K562 (cell line): ENCODE results near the gene APBA2. TPM values are rescaled to one million over a fixed set of nuclear protein-coding genes. Genes with fewer than 3 reads are reported as not detected.

Experiments used
- ATAC-seq: fragments of 200-7000 bp; cut with Tn5 transposase; 3 replicates; pipeline ENCODE4 v1.9.1; 2020; ENCODE audit warnings: moderate library complexity
- BruUV-seq: library from RNA; stranded (reverse); fragments of 400-500 nt; replicated peaks from 2 replicates; lab custom pipeline; 2021; lab: Mats Ljungman, UMichigan
- CTCF ChIA-PET: fragments of 300-600 bp; formaldehyde crosslinking; extraction: SDS; loops from one replicate; lab custom pipeline; 2021; ENCODE audit warnings: low intra/inter-chr PET ratio; lab: Yijun Ruan, JAX
- POLR2A ChIA-PET: fragments of 300-600, 350-650 bp; sonication (Branson Sonifier 250); formaldehyde crosslinking; extraction: SDS; loops from one replicate; lab custom pipeline; 2021; ENCODE audit warnings: antibody characterized with exemption, inconsistent platforms; lab: Yijun Ruan, JAX
- DNase-seq, 4 experiments: peaks; one replicate each; pipeline versions ENCODE4 v3.0.0 to v3.0.0-alpha.2; 2011 to 2018; ENCODE audit warnings: low spot score in 3 of 4, mixed read lengths in 3 of 4; ENCODE audit errors: extremely low read depth in 1 of 4
- FAIRE-seq: peaks from 2 replicates; lab custom pipeline; 2011; peaks lifted over from hg19 to GRCh38; lab: Jason Lieb, UNC
- H2AFZ ChIP-seq: 2 replicates; pipeline ENCODE4 v1.6.0; 2011; ENCODE audit warnings: low read depth, low read length, control low read depth, inconsistent platforms
- H3K27ac ChIP-seq: fragments of 200-600 bp; 3 replicates; pipeline ENCODE4 v1.8.0; 2011; ENCODE audit warnings: low read depth, mild to moderate bottlenecking, control low read depth, inconsistent platforms, low read length, moderate library complexity, mixed read lengths; ENCODE audit errors: extremely low read depth
- H3K27me3 ChIP-seq, 2 experiments: fragments of 300-600 bp in 1 of 2; 2 replicates in 1 of 2; 3 replicates in 1 of 2; pipeline versions ENCODE4 v1.6.0 to v1.8.0; 2011; ENCODE audit warnings: inconsistent platforms in 2 of 2, low read length in 2 of 2, mild to moderate bottlenecking in 1 of 2, mixed read lengths in 1 of 2, moderate library complexity in 1 of 2; ENCODE audit not compliant: control insufficient read depth in 2 of 2, insufficient read depth in 2 of 2
- H3K36me3 ChIP-seq: fragments of 300-600 bp; 3 replicates; pipeline ENCODE4 v1.8.0; 2011; ENCODE audit warnings: mild to moderate bottlenecking, low read length, inconsistent platforms; ENCODE audit not compliant: control insufficient read depth, insufficient read depth
- H3K4me1 ChIP-seq, 2 experiments: fragments of 200-600 bp in 1 of 2; replicated peaks in 1 of 2; 2 replicates in 1 of 2; 3 replicates in 1 of 2; pipeline versions ENCODE4 v1.5.1 to v1.8.0; 2011; ENCODE audit warnings: inconsistent platforms in 2 of 2, low read length in 2 of 2, mild to moderate bottlenecking in 1 of 2, mixed read lengths in 1 of 2, moderate library complexity in 1 of 2; ENCODE audit not compliant: control insufficient read depth in 2 of 2, insufficient read depth in 2 of 2
- H3K4me2 ChIP-seq: 2 replicates; pipeline ENCODE4 v1.6.1; 2011; ENCODE audit warnings: low read length, control low read depth, inconsistent platforms, mixed read lengths; ENCODE audit not compliant: insufficient read depth
- H3K4me3 ChIP-seq: fragments of 200-600 bp; sonication (generic), shearing (Covaris generic); 2 replicates; pipeline ENCODE4 v1.5.1; 2016; ENCODE audit warnings: control low read depth, inconsistent platforms
- H3K79me2 ChIP-seq: fragments of 200-600 bp; 3 replicates; pipeline ENCODE4 v1.8.0; 2011; ENCODE audit warnings: low read length, inconsistent platforms; ENCODE audit not compliant: control insufficient read depth, insufficient read depth
- H3K9ac ChIP-seq, 2 experiments: 2 replicates each; pipeline versions ENCODE4 v1.6.0 to v1.6.1; 2011; ENCODE audit warnings: low read depth in 2 of 2, low read length in 2 of 2, control low read depth in 1 of 2, inconsistent platforms in 1 of 2, mild to moderate bottlenecking in 1 of 2, mixed read lengths in 1 of 2; ENCODE audit not compliant: insufficient read depth in 1 of 2
- H3K9me1 ChIP-seq: one replicate; pipeline ENCODE4 v1.6.0; 2011; ENCODE audit warnings: inconsistent platforms, mild to moderate bottlenecking, low read length, moderate library complexity; ENCODE audit not compliant: control insufficient read depth, insufficient read depth
- H3K9me3 ChIP-seq: replicated peaks from 2 replicates; pipeline ENCODE4 v1.5.1; 2011; ENCODE audit warnings: low read depth, low read length, inconsistent platforms; ENCODE audit not compliant: control insufficient read depth, insufficient read depth
- H4K20me1 ChIP-seq: replicated peaks from 2 replicates; pipeline ENCODE4 v1.6.1; 2011; ENCODE audit warnings: low read length, inconsistent platforms, mixed read lengths; ENCODE audit not compliant: control insufficient read depth, insufficient read depth
- SREBF1 ChIP-seq: fragments of 150-350 bp; IDR thresholded peaks from 2 replicates; pipeline ENCODE4 v1.6.1; 2014; ENCODE audit warnings: antibody characterized with exemption, low read depth, low read length, borderline replicate concordance
- ZNF263 ChIP-seq: sonication (generic); formaldehyde crosslinking; IDR thresholded peaks from 2 replicates; pipeline ENCODE4 v1.8.0; 2022; ENCODE audit warnings: mild to moderate bottlenecking, missing genetic modification reagents, borderline replicate concordance
- WGBS: fragments of 100-300 bp; shearing (Covaris generic); methylation state at CpG from one replicate; pipeline ENCODE4 v1.1.6; 2016; ENCODE audit warnings: low coverage, mixed read lengths; ENCODE audit not compliant: insufficient coverage; ENCODE audit errors: missing lambda C conversion rate; 5-methylcytosine and 5-hydroxymethylcytosine counted together
- in situ Hi-C: fragments of 300-500 bp; cut with MboI; formaldehyde crosslinking; loops from 4 replicates; pipeline ENCODE4 v1.15.0; 2018; ENCODE audit warnings: inconsistent platforms, mixed read lengths
- intact Hi-C: fragments of 100-400 bp; cut with micrococcal nuclease; formaldehyde crosslinking; loops from 2 replicates; pipeline ENCODE4 v1.14.2; 2022
- polyA plus RNA-seq, 8 experiments: library from polyadenylated mRNA; depleted of rRNA in 4 of 8; stranded (reverse) in 5 of 8; unstranded in 3 of 8; fragments of >200 nt; fragmentation: Nextera tagmentation in 2 of 8; fragmentation: Illumina TruSeq in 1 of 8; extraction: Ambion mirVana in 2 of 8; extraction: Trizol in 1 of 8; gene quantifications; 2 replicates each; pipeline versions ENCODE4 v1.2.1 to v1.2.3, GENCODE V29; 2011 to 2014; ENCODE audit warnings: inconsistent platforms in 1 of 8, missing spikeins in 1 of 8
- total RNA-seq, 7 experiments: library from RNA; depleted of rRNA in 6 of 7; stranded (reverse); fragments of >200 nt in 6 of 7; fragmentation: Illumina TruSeq in 2 of 7; extraction: Trizol in 2 of 7; gene quantifications; 2 replicates each; pipeline versions ENCODE4 v1.2.1 to v1.2.3, GENCODE V29; 2011 to 2021; ENCODE audit warnings: low replicate concordance in 1 of 7
- TF ChIP-seq, protein P1 (sequence below), 2 experiments: fragments of 450-650 bp in 1 of 2; sonication (generic) in 1 of 2; formaldehyde crosslinking in 1 of 2; IDR thresholded peaks in 1 of 2; conservative IDR thresholded peaks in 1 of 2; 2 replicates each; pipeline versions ENCODE4 v1.6.1 to v1.8.1; 2016 to 2023; ENCODE audit warnings: mild to moderate bottlenecking in 2 of 2, moderate library complexity in 2 of 2, inconsistent platforms in 1 of 2, missing genetic modification reagents in 1 of 2

Gene APBA2
- total and polyA plus RNA-seq, 9 of the 15 experiments (the other 6 are each of a cell fraction or from before 2014, with no cell fraction given) = 0.24 to 40.9 (median 25.2) TPM

DNA sequence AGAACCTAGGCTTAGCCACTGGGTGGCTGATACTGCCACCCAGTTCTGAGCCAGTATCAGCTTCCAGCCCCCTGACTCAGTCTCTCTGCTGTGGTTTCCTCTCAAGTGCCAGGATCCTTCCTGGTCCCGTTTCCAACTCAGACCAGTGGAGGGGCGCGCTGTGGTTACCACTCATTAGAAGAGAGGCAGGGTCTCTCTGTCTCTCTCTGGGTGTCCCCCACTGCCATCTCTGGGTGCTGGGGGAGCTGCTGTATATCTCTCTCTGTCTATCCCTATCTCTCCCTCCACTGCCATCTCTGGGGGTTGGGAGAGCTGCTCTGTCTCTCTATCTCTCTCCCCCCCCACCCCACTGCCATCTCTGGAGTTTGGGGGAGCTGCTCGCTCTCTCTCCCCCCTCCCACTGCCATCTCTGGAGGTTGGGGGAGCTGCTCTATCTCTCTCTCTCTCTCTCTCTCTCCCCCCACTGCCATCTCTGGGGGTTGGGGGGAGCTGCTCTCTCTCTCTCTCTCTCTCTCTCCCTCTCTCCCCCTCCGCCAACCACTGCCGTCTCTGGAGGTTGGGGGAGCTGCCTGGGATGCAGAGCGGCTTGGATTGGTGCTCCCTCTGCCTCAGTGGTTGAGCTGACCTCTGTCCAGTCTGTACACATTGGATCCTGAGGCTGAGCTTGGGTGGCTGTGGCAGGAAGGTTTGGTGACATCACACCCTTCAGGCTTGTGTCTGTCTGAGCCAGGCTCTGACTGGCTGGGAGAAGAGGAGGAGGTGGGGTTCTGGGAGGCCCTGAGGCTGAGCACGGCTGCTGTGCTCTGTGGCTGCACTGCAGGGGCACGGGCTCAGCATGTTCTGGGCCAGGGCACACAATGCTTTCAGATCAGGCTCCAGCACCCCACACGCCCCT lies 98.9 kb downstream of the APBA2 start:
- FAIRE-seq (no peak), DNase-seq (peak in 1 of 4 experiments; percentile 36), ATAC-seq (peak; percentile 78)
- H3K9me1 ChIP-seq = no peaks in the 10 kb centered on the region
- H3K4me2 ChIP-seq = no peak overlapping the region
- TF ChIP-seq, protein P1, sequence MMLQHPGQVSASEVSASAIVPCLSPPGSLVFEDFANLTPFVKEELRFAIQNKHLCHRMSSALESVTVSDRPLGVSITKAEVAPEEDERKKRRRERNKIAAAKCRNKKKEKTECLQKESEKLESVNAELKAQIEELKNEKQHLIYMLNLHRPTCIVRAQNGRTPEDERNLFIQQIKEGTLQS (IDR thresholded peaks at IDR 0.05) = peak; percentile 18; the same call in 1 of the 2 replicates
- TF ChIP-seq, protein P1 (CRISPR knock-in tag; conservative IDR thresholded peaks at IDR 0.05) = no peak
- no peak for TF ChIP-seq SREBF1
- 0 out of 2 replicates have a peak, but pooled peaks have one; percentile 21 for TF ChIP-seq ZNF263 (CRISPR knock-in tag)
- H3K9me3 ChIP-seq = no peaks in the 10 kb centered on the region
- 58% methylated on average over 7 of the region's 10 CpGs for WGBS
- no peaks in the 10 kb centered on the region for H3K27me3 ChIP-seq
- peaks cover 5 to 19% of the 10 kb centered on the region in 2 experiments; a peak in 3 of 5 replicates for H3K4me1 ChIP-seq
- in situ Hi-C loops = no loop called here
- ChIA-PET CTCF (no interaction called here), POLR2A (interaction anchor here (1.2 to 1.3 kb wide), 2 partner anchors 17 to 59 kb away, joined by 3 read pairs; no protein-coding TSS in a partner anchor)
- no peaks in the 10 kb centered on the region for H3K36me3 ChIP-seq
- H3K4me3 ChIP-seq = no peak overlapping the region
- intact Hi-C loops = no loop called here
- 0 out of 3 replicates have a peak, but pooled peaks cover 4% of the 10 kb centered on the region for H3K79me2 ChIP-seq
- no TSS peak for BruUV-seq
- peak overlapping the region in 1 of 2 experiments; percentile 50; a peak in 1 of 4 replicates for H3K9ac ChIP-seq
- no peak overlapping the region for H3K27ac ChIP-seq
- no peak overlapping the region for H2AFZ ChIP-seq
- H4K20me1 ChIP-seq = peaks cover 12% of the 10 kb centered on the region
